GM21717 (cell line): ENCODE measurements around the gene OSBPL8.

ENCODE experiments used
- ATAC-seq: cut with Tn5 transposase; IDR thresholded peaks from one replicate; pipeline ENCODE4 v1.9.1; 2021; ENCODE audit warnings: mild to moderate bottlenecking, moderate library complexity; ENCODE audit not compliant: unreplicated experiment

Gene OSBPL8

GRCh38 chr12:76559400-76560085 is at the start of gene OSBPL8:
Gene OSBPL8, minus strand, starts transcription at chr12:76559771. Its CDS starts 72,220 bp downstream, at chr12:76487551.
- ATAC-seq = peak; percentile 87

- no peak for ATAC-seq
These were observed 48.5 kb upstream of the OSBPL8 start for GRCh38 chr12:76608070-76608469.

GRCh38 chr12:76595056-76595455 is 35.5 kb upstream of the OSBPL8 start:
- ATAC-seq = no peak

GRCh38 chr12:76591476-76591875 is 31.9 kb upstream of the OSBPL8 start:
- no peak for ATAC-seq

GRCh38 chr12:76590131-76590530 is 30.6 kb upstream of the OSBPL8 start:
- no peak for ATAC-seq

- no peak for ATAC-seq
These were observed 29.5 kb upstream of the OSBPL8 start for GRCh38 chr12:76588881-76589565.

- ATAC-seq = no peak
These were observed 28.0 kb upstream of the OSBPL8 start for GRCh38 chr12:76587428-76588178.

- peak; percentile 55 for ATAC-seq
These were observed 27.3 kb upstream of the OSBPL8 start for GRCh38 chr12:76586764-76587395.

- no peak for ATAC-seq
These were observed 23.7 kb upstream of the OSBPL8 start for GRCh38 chr12:76583301-76583700.

- no peak for ATAC-seq
These were observed 14.3 kb upstream of the OSBPL8 start for GRCh38 chr12:76573840-76574373.

- ATAC-seq = no peak
These were observed 11.7 kb upstream of the OSBPL8 start for GRCh38 chr12:76571256-76571655.

- no peak for ATAC-seq
These were observed 10.4 kb upstream of the OSBPL8 start for GRCh38 chr12:76569685-76570604.

GRCh38 chr12:76568888-76569551 is 9.4 kb upstream of the OSBPL8 start:
- ATAC-seq = no peak

- no peak for ATAC-seq
These were observed 8.6 kb upstream of the OSBPL8 start for GRCh38 chr12:76568130-76568529.

GRCh38 chr12:76563061-76563460 is 3.5 kb upstream of the OSBPL8 start:
- no peak for ATAC-seq

GRCh38 chr12:76562130-76562529 is 2.6 kb upstream of the OSBPL8 start:
- no peak for ATAC-seq

GRCh38 chr12:76560086-76560491 is 518 bp upstream of the OSBPL8 start:
- ATAC-seq = peak; percentile 48

GRCh38 chr12:76558684-76559399 is 729 bp downstream of the OSBPL8 start:
- peak; percentile 55 for ATAC-seq

GRCh38 chr12:76556368-76556767 is 3.2 kb downstream of the OSBPL8 start:
- no peak for ATAC-seq
